Measurements from ENCODE around the gene OVOL2.

Gene OVOL2

GRCh38 chr20:18016772-18017171, 40.9 kb downstream of the OVOL2 start:
- H3K27me3 ChIP-seq (ENCODE audit: low read depth): no peaks in the 10 kb centered on the region
- no peaks in the 10 kb centered on the region for H3K4me1 ChIP-seq
- no peak for DNase-seq (ENCODE audit: low spot score in 2 of 2)
- in situ Hi-C loops (cut with MboI; ENCODE audit: low sequenced_read_pairs): no loop called here
- no peak overlapping the region for H3K4me3 ChIP-seq
- no peaks in the 10 kb centered on the region for H3K9me3 ChIP-seq
- H3K36me3 ChIP-seq (replicated peaks): no peaks in the 10 kb centered on the region

GRCh38 chr20:18014411-18014810, 43.3 kb downstream of the OVOL2 start:
- no peak for DNase-seq (ENCODE audit: low spot score in 2 of 2)
- Histone ChIP-seq H3K4me3 (no peak overlapping the region), H3K4me1 (no peaks in the 10 kb centered on the region), H3K36me3 (replicated peaks) (no peaks in the 10 kb centered on the region), H3K9me3 (no peaks in the 10 kb centered on the region), H3K27me3 (ENCODE audit: low read depth) (no peaks in the 10 kb centered on the region)
- in situ Hi-C loops (cut with MboI; ENCODE audit: low sequenced_read_pairs): no loop called here

- in situ Hi-C loops (cut with MboI; ENCODE audit: low sequenced_read_pairs): no loop called here
- Histone ChIP-seq H3K9me3 (no peaks in the 10 kb centered on the region), H3K4me3 (no peak overlapping the region), H3K4me1 (no peaks in the 10 kb centered on the region), H3K27me3 (ENCODE audit: low read depth) (no peaks in the 10 kb centered on the region), H3K36me3 (replicated peaks) (no peaks in the 10 kb centered on the region)
- DNase-seq (ENCODE audit: low spot score in 2 of 2): no peak
Observed at GRCh38 chr20:18012901-18013300, 44.8 kb downstream of the OVOL2 start.

- no peaks in the 10 kb centered on the region for H3K9me3 ChIP-seq
- no peaks in the 10 kb centered on the region for H3K36me3 ChIP-seq (replicated peaks)
- H3K4me3 ChIP-seq: no peak overlapping the region
- in situ Hi-C loops (cut with MboI; ENCODE audit: low sequenced_read_pairs): no loop called here
- no peak for DNase-seq (ENCODE audit: low spot score in 2 of 2)
- H3K27me3 ChIP-seq (ENCODE audit: low read depth): no peaks in the 10 kb centered on the region
- H3K4me1 ChIP-seq: no peaks in the 10 kb centered on the region
Observed at GRCh38 chr20:18011951-18012645, 45.6 kb downstream of the OVOL2 start.

- Histone ChIP-seq H3K9me3 (no peaks in the 10 kb centered on the region), H3K36me3 (replicated peaks) (no peaks in the 10 kb centered on the region), H3K27me3 (ENCODE audit: low read depth) (no peaks in the 10 kb centered on the region), H3K4me1 (no peaks in the 10 kb centered on the region), H3K4me3 (no peak overlapping the region)
- DNase-seq (ENCODE audit: low spot score in 2 of 2): no peak
- in situ Hi-C loops (cut with MboI; ENCODE audit: low sequenced_read_pairs): no loop called here
Observed at GRCh38 chr20:18011482-18011881, 46.2 kb downstream of the OVOL2 start.

GRCh38 chr20:18009116-18009515, 48.6 kb downstream of the OVOL2 start:
- Histone ChIP-seq H3K4me1 (no peaks in the 10 kb centered on the region), H3K9me3 (no peaks in the 10 kb centered on the region), H3K4me3 (no peak overlapping the region), H3K27me3 (ENCODE audit: low read depth) (no peaks in the 10 kb centered on the region), H3K36me3 (replicated peaks) (no peaks in the 10 kb centered on the region)
- DNase-seq (ENCODE audit: low spot score in 2 of 2): no peak
- in situ Hi-C loops (cut with MboI; ENCODE audit: low sequenced_read_pairs): no loop called here

GRCh38 chr20:18007534-18008292, 50.0 kb downstream of the OVOL2 start:
- in situ Hi-C loops (cut with MboI; ENCODE audit: low sequenced_read_pairs): no loop called here
- Histone ChIP-seq H3K36me3 (replicated peaks) (no peaks in the 10 kb centered on the region), H3K27me3 (ENCODE audit: low read depth) (no peaks in the 10 kb centered on the region), H3K9me3 (no peaks in the 10 kb centered on the region), H3K4me3 (no peak overlapping the region), H3K4me1 (no peaks in the 10 kb centered on the region)
- DNase-seq (ENCODE audit: low spot score in 2 of 2): no peak

GRCh38 chr20:18006684-18007083, 51.0 kb downstream of the OVOL2 start:
- DNase-seq (ENCODE audit: low spot score in 2 of 2): no peak
- H3K36me3 ChIP-seq (replicated peaks): no peaks in the 10 kb centered on the region
- in situ Hi-C loops (cut with MboI; ENCODE audit: low sequenced_read_pairs): no loop called here

GRCh38 chr20:18005990-18006364, 51.7 kb downstream of the OVOL2 start:
- in situ Hi-C loops (cut with MboI; ENCODE audit: low sequenced_read_pairs): no loop called here
- DNase-seq (ENCODE audit: low spot score in 2 of 2): no peak
- no peaks in the 10 kb centered on the region for H3K9me3 ChIP-seq
- H3K4me3 ChIP-seq: no peak overlapping the region
- no peaks in the 10 kb centered on the region for H3K4me1 ChIP-seq
- H3K36me3 ChIP-seq (replicated peaks): no peaks in the 10 kb centered on the region
- H3K27me3 ChIP-seq (ENCODE audit: low read depth): no peaks in the 10 kb centered on the region

More at GRCh38 chr20:18006684-18007083, 51.0 kb downstream of the OVOL2 start:
- Histone ChIP-seq H3K27me3 (ENCODE audit: low read depth) (no peaks in the 10 kb centered on the region), H3K4me1 (no peaks in the 10 kb centered on the region), H3K4me3 (no peak overlapping the region), H3K9me3 (no peaks in the 10 kb centered on the region)

- no peak overlapping the region for H3K4me3 ChIP-seq
- in situ Hi-C loops (cut with MboI; ENCODE audit: low sequenced_read_pairs): no loop called here
- no peaks in the 10 kb centered on the region for H3K9me3 ChIP-seq
- H3K36me3 ChIP-seq (replicated peaks): no peaks in the 10 kb centered on the region
- H3K27me3 ChIP-seq (ENCODE audit: low read depth): no peaks in the 10 kb centered on the region
- DNase-seq (ENCODE audit: low spot score in 2 of 2): no peak
- no peaks in the 10 kb centered on the region for H3K4me1 ChIP-seq
Observed at GRCh38 chr20:18005170-18005989, 52.3 kb downstream of the OVOL2 start.

- H3K27me3 ChIP-seq (ENCODE audit: low read depth): no peaks in the 10 kb centered on the region
- in situ Hi-C loops (cut with MboI; ENCODE audit: low sequenced_read_pairs): no loop called here
- H3K9me3 ChIP-seq: no peaks in the 10 kb centered on the region
- no peaks in the 10 kb centered on the region for H3K36me3 ChIP-seq (replicated peaks)
- no peak for DNase-seq (ENCODE audit: low spot score in 2 of 2)
- no peak overlapping the region for H3K4me3 ChIP-seq
- H3K4me1 ChIP-seq: no peaks in the 10 kb centered on the region
Observed at GRCh38 chr20:18004384-18005031, 53.2 kb downstream of the OVOL2 start.

- Histone ChIP-seq H3K4me3 (no peak overlapping the region), H3K36me3 (replicated peaks) (no peaks in the 10 kb centered on the region), H3K27me3 (ENCODE audit: low read depth) (no peaks in the 10 kb centered on the region), H3K4me1 (no peaks in the 10 kb centered on the region), H3K9me3 (no peaks in the 10 kb centered on the region)
- DNase-seq (ENCODE audit: low spot score in 2 of 2): no peak
- in situ Hi-C loops (cut with MboI; ENCODE audit: low sequenced_read_pairs): no loop called here
Observed at GRCh38 chr20:18003897-18004296, 53.8 kb downstream of the OVOL2 start.

- DNase-seq (ENCODE audit: low spot score in 2 of 2): no peak
- Histone ChIP-seq H3K9me3 (no peaks in the 10 kb centered on the region), H3K4me1 (no peaks in the 10 kb centered on the region), H3K4me3 (no peak overlapping the region), H3K36me3 (replicated peaks) (no peaks in the 10 kb centered on the region), H3K27me3 (ENCODE audit: low read depth) (no peaks in the 10 kb centered on the region)
- in situ Hi-C loops (cut with MboI; ENCODE audit: low sequenced_read_pairs): no loop called here
Observed at GRCh38 chr20:18001131-18001921, 56.4 kb downstream of the OVOL2 start.

All from HAP-1 (cell line).